Common myeloid progenitor, CD34-positive (primary cell): ENCODE results near the gene CYP11A1.

ENCODE experiments used
- CTCF ChIA-PET: fragments of 350-600 bp; sonication (Branson Sonifier 250); formaldehyde crosslinking; loops from one replicate; lab custom pipeline; 2021; ENCODE audit warnings: antibody characterized with exemption; lab: Charles Lee
- POLR2A ChIA-PET: fragments of 350-600 bp; sonication (Branson Sonifier 250); formaldehyde crosslinking; loops from one replicate; lab custom pipeline; 2021; ENCODE audit warnings: antibody characterized with exemption; lab: Charles Lee
- DNase-seq, 3 donors: peaks; one replicate each; pipeline versions ENCODE4 v3.0.0 to v3.0.0-alpha.2; 2013
- H3K27ac ChIP-seq, 2 experiments: 1 replicate in 1 of 2; 2 replicates in 1 of 2; pipeline ENCODE4 v1.7.0; 2013; ENCODE audit warnings: inconsistent platforms in 2 of 2, low read length in 2 of 2, mild to moderate bottlenecking in 2 of 2, low read depth in 1 of 2, moderate library complexity in 1 of 2; ENCODE audit not compliant: severe bottlenecking in 2 of 2, insufficient read depth in 1 of 2, poor library complexity in 1 of 2
- H3K27me3 ChIP-seq, 5 experiments: replicated peaks in 2 of 5; 1 replicate in 3 of 5; 2 replicates in 2 of 5; pipeline versions ENCODE4 v1.6.1 to v1.7.0; 2013; ENCODE audit warnings: low read length in 4 of 5, mild to moderate bottlenecking in 2 of 5, moderate library complexity in 2 of 5, inconsistent platforms in 1 of 5; ENCODE audit not compliant: insufficient read depth in 5 of 5, control insufficient read depth in 4 of 5
- H3K36me3 ChIP-seq, 4 experiments: 1 replicate in 2 of 4; 2 replicates in 2 of 4; pipeline versions ENCODE4 v1.6.1 to v1.7.0; 2013; ENCODE audit warnings: low read length in 3 of 4, control low read depth in 1 of 4, mild to moderate bottlenecking in 1 of 4; ENCODE audit not compliant: control insufficient read depth in 4 of 4, insufficient read depth in 4 of 4
- H3K4me1 ChIP-seq, 4 experiments: 1 replicate in 3 of 4; 2 replicates in 1 of 4; pipeline versions ENCODE4 v1.6.1 to v1.7.1; 2013; ENCODE audit warnings: low read length in 3 of 4, mild to moderate bottlenecking in 3 of 4, control low read depth in 1 of 4, inconsistent platforms in 1 of 4, moderate library complexity in 1 of 4; ENCODE audit not compliant: control insufficient read depth in 4 of 4, insufficient read depth in 4 of 4; ENCODE audit errors: control extremely low read depth in 1 of 4
- H3K4me3 ChIP-seq, 7 experiments: 1 replicate in 4 of 7; 2 replicates in 3 of 7; pipeline versions ENCODE4 v1.5.1 to v1.7.0; 2013; ENCODE audit warnings: mild to moderate bottlenecking in 7 of 7, low read length in 6 of 7, moderate library complexity in 6 of 7, inconsistent platforms in 2 of 7, low read depth in 2 of 7, control low read depth in 1 of 7; ENCODE audit not compliant: insufficient read depth in 4 of 7, control insufficient read depth in 1 of 7; ENCODE audit errors: extremely low read depth in 1 of 7
- H3K9me3 ChIP-seq, 5 experiments: 1 replicate in 4 of 5; 2 replicates in 1 of 5; pipeline versions ENCODE4 v1.6.1 to v1.7.1; 2013; ENCODE audit warnings: low read length in 4 of 5, mild to moderate bottlenecking in 2 of 5, inconsistent platforms in 1 of 5, low read depth in 1 of 5, moderate library complexity in 1 of 5; ENCODE audit not compliant: control insufficient read depth in 4 of 5, insufficient read depth in 2 of 5; ENCODE audit errors: control extremely low read depth in 1 of 5
- WGBS: methylation state at CpG from one replicate; pipeline ENCODE4 v1.1.5; 2013; ENCODE audit not compliant: insufficient coverage; 5-methylcytosine and 5-hydroxymethylcytosine counted together

Gene CYP11A1

DNA sequence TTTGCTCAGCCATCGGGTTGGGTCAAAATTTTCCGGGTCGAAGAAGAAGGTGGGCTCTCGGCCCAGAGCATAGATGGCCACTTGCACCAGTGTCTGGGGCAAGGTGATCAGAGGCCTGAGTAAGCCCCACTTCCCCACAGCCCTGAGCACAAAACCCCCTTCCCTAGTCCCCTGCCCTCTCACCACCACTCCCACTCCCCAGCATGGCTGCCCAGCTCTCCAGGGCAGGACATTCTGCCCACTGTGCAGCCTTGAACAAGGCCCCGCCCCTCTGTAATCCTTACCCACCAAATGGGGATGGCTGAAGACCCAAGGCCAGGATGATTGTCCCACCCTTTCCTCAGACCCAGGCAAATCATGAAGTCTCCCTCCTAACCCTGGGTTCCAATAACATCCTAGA lies 28.8 kb downstream of the CYP11A1 start:
- Histone ChIP-seq H3K36me3 (no peaks in the 10 kb centered on the region), H3K4me1 (no peaks in the 10 kb centered on the region), H3K27ac (no peak overlapping the region), H3K4me3 (no peak overlapping the region), H3K9me3 (peaks cover 0 to 8% (median 0%) of the 10 kb centered on the region in 5 experiments), H3K27me3 (no peaks in the 10 kb centered on the region)
- CTCF ChIA-PET: interaction anchor here (1.0 kb wide), 1 partner anchor 14 kb away, joined by 3 read pairs; no protein-coding TSS in a partner anchor
- DNase-seq: no peak
- POLR2A ChIA-PET: no interaction called here
- 99% methylated on average over 5 of the region's 5 CpGs for WGBS

DNA sequence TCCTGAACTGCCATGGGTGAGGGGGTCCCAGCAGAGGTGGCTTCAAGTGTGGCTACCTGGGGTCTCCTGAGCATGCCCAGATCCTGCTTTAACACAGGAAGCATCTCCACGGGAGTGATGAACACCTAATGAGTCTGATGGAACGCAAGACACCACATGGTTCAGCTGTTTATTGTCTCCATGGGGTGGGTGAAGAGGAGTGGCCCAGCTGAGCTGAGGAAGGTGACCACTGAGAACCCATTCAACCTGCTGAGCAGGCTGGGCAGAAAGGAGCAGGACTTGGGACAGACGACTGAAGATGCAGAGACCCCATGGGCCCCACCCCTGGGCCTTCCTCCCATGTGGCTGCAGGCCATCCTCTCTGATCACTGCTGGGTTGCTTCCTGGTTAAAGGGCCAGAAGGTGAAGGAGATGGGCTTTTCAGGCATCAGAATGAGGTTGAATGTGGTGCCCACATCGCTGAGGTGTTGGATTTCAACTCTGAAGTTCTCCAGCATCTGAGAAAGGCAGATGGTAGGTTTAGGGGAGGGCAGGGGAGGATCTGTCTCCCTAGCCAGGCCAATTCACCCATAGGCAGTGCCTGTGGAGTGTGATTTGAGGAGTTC lies 29.7 kb downstream of the CYP11A1 start:
- H3K4me1 ChIP-seq: no peaks in the 10 kb centered on the region
- 100% methylated on average over 3 of the region's 4 CpGs for WGBS
- H3K4me3 ChIP-seq: no peak overlapping the region
- H3K9me3 ChIP-seq: peaks cover 0 to 8% (median 0%) of the 10 kb centered on the region in 5 experiments
- CTCF ChIA-PET: interaction anchor here (1.0 kb wide), 1 partner anchor 13 kb away, joined by 3 read pairs; no protein-coding TSS in a partner anchor
- no peak overlapping the region for H3K27ac ChIP-seq
- no peaks in the 10 kb centered on the region for H3K36me3 ChIP-seq
- DNase-seq: no peak
- H3K27me3 ChIP-seq: no peaks in the 10 kb centered on the region
- POLR2A ChIA-PET: interaction anchor here (0.7 kb wide), 1 partner anchor 124 kb away, joined by 3 read pairs; no protein-coding TSS in a partner anchor

DNA sequence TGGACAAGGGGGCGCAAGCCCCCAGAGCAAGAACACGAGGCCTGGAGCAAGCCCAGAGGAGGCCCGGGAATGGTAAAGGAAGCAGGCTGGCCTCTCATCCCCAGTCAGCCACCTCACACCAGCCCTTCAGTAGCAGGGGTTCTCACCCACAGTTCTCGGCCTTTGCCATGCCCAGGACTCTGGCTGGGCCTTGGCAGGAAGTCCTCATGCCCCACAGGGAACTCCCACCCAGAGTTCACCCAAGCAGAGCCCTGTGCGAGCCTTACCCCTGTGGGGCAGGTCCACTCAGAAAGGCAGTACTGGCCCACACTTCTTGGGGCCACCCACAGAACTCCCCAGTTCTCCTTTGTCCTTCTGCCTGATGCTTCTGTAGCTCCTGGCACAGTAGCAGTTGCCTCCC lies 30.3 kb downstream of the CYP11A1 start:
- WGBS: 97% methylated on average over 3 of the region's 5 CpGs
- H3K36me3 ChIP-seq: no peaks in the 10 kb centered on the region
- CTCF ChIA-PET: no interaction called here
- POLR2A ChIA-PET: interaction anchor here (0.7 kb wide), 1 partner anchor 124 kb away, joined by 3 read pairs; no protein-coding TSS in a partner anchor
- DNase-seq: no peak
- no peaks in the 10 kb centered on the region for H3K27me3 ChIP-seq
- H3K27ac ChIP-seq: no peak overlapping the region
- H3K4me1 ChIP-seq: no peaks in the 10 kb centered on the region
- peaks cover 0 to 8% (median 0%) of the 10 kb centered on the region in 5 experiments for H3K9me3 ChIP-seq
- H3K4me3 ChIP-seq: no peak overlapping the region

DNA sequence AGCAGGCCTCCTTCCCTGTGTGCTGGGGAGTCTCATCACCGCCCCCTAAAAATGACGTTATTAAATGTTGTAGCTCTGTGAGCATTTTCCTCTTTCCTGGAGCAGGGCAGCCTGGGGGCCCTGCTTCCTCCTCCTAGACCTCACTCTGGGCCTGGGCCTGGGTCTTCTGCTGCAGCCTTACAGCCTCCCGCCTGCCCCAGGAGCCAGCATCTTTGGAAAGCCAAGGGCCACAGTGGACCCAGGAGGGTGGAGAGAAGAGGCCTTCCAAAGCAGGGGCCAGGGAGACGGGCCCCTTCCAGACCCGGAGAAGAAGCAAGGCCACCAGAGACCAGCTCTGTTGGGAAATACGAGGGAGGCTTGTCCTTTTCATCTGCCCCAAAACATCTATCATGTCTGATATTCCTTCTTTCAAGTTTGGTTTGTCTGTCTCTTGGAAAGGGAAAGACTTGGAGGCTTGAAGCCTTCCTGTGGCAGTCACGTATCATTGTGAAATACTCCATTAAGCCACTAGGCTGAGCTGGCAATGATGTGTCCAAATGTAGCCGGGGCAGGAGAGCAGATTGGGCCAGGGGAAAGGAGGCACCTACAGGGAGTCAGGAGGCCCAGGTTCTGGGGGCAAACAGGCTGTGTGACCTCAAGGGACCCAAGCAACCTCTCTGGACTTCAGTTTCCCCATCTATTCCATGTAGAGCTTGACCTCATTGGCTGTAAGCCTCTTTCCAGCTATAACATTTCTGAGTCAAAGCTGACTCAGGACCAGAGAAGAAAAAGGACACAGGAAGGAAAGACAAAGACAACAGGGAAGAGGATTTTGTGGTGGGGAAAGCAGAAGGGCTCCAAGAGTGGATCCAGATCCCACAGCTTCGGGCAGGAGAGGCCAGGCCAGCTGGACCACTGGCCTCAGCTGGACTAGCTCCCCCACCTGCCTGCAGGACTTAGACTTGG lies 31.1 kb downstream of the CYP11A1 start:
- DNase-seq: no peak
- H3K9me3 ChIP-seq: peaks cover 0 to 8% (median 0%) of the 10 kb centered on the region in 5 experiments
- ChIA-PET POLR2A (no interaction called here), CTCF (interaction anchor here (1.4 kb wide), 1 partner anchor 16 kb away, joined by 3 read pairs; no protein-coding TSS in a partner anchor)
- H3K36me3 ChIP-seq: no peaks in the 10 kb centered on the region
- no peaks in the 10 kb centered on the region for H3K27me3 ChIP-seq
- no peak overlapping the region for H3K27ac ChIP-seq
- H3K4me3 ChIP-seq: no peak overlapping the region
- no peaks in the 10 kb centered on the region for H3K4me1 ChIP-seq
- 94% methylated on average over 9 of the region's 9 CpGs for WGBS

DNA sequence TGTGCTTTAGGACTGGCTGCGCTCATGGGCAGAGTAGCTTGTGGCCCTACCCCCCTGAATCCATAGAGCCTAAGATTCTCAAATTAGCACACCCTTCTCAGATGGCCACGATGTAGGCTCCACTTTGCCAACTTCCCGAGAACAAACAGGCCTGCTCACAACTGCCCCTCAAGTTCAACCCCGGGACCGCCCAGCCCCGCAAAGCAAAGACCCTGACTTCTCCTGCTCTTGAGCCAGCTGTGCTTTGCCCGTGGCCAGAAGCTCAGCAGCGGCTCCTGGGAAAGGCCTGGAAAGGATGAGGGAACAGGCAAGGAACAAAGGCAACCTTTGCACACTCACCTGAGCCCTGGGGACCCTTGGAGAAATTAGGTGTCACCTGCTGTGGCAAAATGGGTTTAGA lies 32.0 kb downstream of the CYP11A1 start:
- Histone ChIP-seq H3K4me3 (no peak overlapping the region), H3K27ac (no peak overlapping the region), H3K4me1 (no peaks in the 10 kb centered on the region), H3K36me3 (no peaks in the 10 kb centered on the region), H3K27me3 (no peaks in the 10 kb centered on the region), H3K9me3 (peaks cover 0 to 8% (median 0%) of the 10 kb centered on the region in 5 experiments)
- 97% methylated on average over 8 of the region's 8 CpGs for WGBS
- DNase-seq: no peak
- POLR2A ChIA-PET: no interaction called here
- CTCF ChIA-PET: interaction anchor here (1.4 kb wide), 1 partner anchor 15 kb away, joined by 3 read pairs; no protein-coding TSS in a partner anchor

DNA sequence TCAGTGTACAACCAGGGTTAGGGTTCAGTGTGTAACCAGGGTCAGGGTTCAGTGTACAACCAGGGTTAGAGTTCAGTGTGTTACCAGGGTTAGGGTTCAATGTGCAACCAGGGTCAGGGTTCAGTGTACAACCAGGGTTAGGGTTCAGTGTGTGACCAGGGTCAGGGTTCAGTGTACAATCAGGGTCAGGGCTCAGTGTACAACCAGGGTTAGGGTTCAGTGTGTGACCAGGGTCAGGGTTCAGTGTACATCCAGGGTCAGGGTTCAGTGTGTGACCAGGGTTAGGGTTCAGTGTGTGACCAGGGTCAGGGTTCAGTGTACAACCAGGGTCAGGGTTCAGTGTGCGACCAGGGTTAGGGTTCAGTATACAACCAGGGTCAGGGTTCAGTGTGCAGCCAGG lies 33.3 kb downstream of the CYP11A1 start:
- Histone ChIP-seq H3K36me3 (no peaks in the 10 kb centered on the region), H3K27me3 (no peaks in the 10 kb centered on the region), H3K9me3 (peaks cover 0 to 8% (median 0%) of the 10 kb centered on the region in 5 experiments), H3K27ac (no peak overlapping the region), H3K4me3 (no peak overlapping the region), H3K4me1 (no peaks in the 10 kb centered on the region)
- DNase-seq: no peak
- ChIA-PET CTCF (interaction anchor here (1.4 kb wide), 1 partner anchor 18 kb away, joined by 3 read pairs; no protein-coding TSS in a partner anchor), POLR2A (no interaction called here)
- WGBS: 89% methylated on average over 1 of the region's 1 CpG
